Muscle of leg (tissue), 11 donors: ENCODE data around the gene SOX2. TPM values are rescaled to one million over a fixed set of nuclear protein-coding genes. Genes with fewer than 3 reads are reported as not detected.
"Not testable (repeated sequence)": the region's sequence is repeated elsewhere in the genome, so short reads cannot be mapped to it uniquely, and the experiment has no call there.

ENCODE experiments used
- DNase-seq: peaks from one replicate; pipeline ENCODE4 v3.0.0; 2013
- H3K27ac ChIP-seq: one replicate; pipeline ENCODE4 v1.5.1; 2013; ENCODE audit warnings: mild to moderate bottlenecking, low read length, control low read depth
- H3K27me3 ChIP-seq: one replicate; pipeline ENCODE4 v1.6.1; 2013; ENCODE audit warnings: low read length; ENCODE audit not compliant: control insufficient read depth, insufficient read depth
- H3K36me3 ChIP-seq: one replicate; pipeline ENCODE4 v1.6.1; 2013; ENCODE audit warnings: low read length; ENCODE audit not compliant: control insufficient read depth, insufficient read depth
- H3K4me1 ChIP-seq: one replicate; pipeline ENCODE4 v1.6.1; 2013; ENCODE audit warnings: low read length; ENCODE audit not compliant: control insufficient read depth, insufficient read depth
- H3K4me3 ChIP-seq: one replicate; pipeline ENCODE4 v1.5.1; 2013; ENCODE audit warnings: low read length, control low read depth
- H3K9me3 ChIP-seq: replicated peaks from 2 replicates; pipeline ENCODE4 v1.6.1; 2013; ENCODE audit warnings: low read depth, low read length; ENCODE audit not compliant: control insufficient read depth
- WGBS: methylation state at CpG from one replicate; pipeline ENCODE4 v1.1.5; 2013; ENCODE audit warnings: missing lambda C conversion rate; ENCODE audit not compliant: insufficient coverage; 5-methylcytosine and 5-hydroxymethylcytosine counted together
- polyA plus RNA-seq, 8 donors: library from polyadenylated mRNA; unstranded; fragments of 120-200 nt; gene quantifications; one replicate each; pipeline versions ENCODE4 v1.2.1 to v1.2.3, GENCODE V29; 2013; ENCODE audit warnings: inconsistent platforms in 1 of 8, low replicate concordance in 1 of 8; ENCODE audit not compliant: insufficient read length in 8 of 8, insufficient read depth in 1 of 8
- total RNA-seq: library from RNA; stranded (reverse); fragments of 120-200 nt; gene quantifications from one replicate; pipeline ENCODE4 v1.2.4, GENCODE V29; 2013

The SOX2 gene
- total and polyA plus RNA-seq, 9 donors: 0.22 to 1.0 (median 0.49) TPM

GRCh38 chr3:181761906-181762305 lies 50.2 kb downstream of the SOX2 start:
- Histone ChIP-seq H3K4me3 (no peak overlapping the region), H3K27ac (no peak overlapping the region), H3K4me1 (no peaks in the 10 kb centered on the region), H3K27me3 (no peaks in the 10 kb centered on the region), H3K9me3 (no peaks in the 10 kb centered on the region), H3K36me3 (no peaks in the 10 kb centered on the region)
- no peak for DNase-seq
- WGBS: 97% methylated on average over 3 of the region's 6 CpGs

GRCh38 chr3:181764033-181764432 lies 52.3 kb downstream of the SOX2 start:
- DNase-seq, H3K4me3 ChIP-seq, H3K36me3 ChIP-seq, H3K4me1 ChIP-seq, H3K27ac ChIP-seq, H3K27me3 ChIP-seq, H3K9me3 ChIP-seq: not testable (repeated sequence)
- WGBS: no CpG with 5 or more reads among the region's 5 CpGs
